Upper lobe of left lung (tissue), 6 donors: ENCODE data around the gene HS6ST1. TPM values are rescaled to one million over a fixed set of nuclear protein-coding genes. Genes with fewer than 3 reads are reported as not detected.

ENCODE experiments used
- ATAC-seq, 2 donors: fragments of 200-7000 bp; cut with Tn5 transposase; one replicate each; pipeline ENCODE4 v1.9.1; 2022; ENCODE audit warnings: mild to moderate bottlenecking in 2 of 2, moderate library complexity in 2 of 2; ENCODE audit not compliant: low FRiP score in 2 of 2
- DNase-seq, 2 donors: peaks; one replicate each; pipeline ENCODE4 v3.0.0-alpha.2; 2019 to 2020
- H3K27ac ChIP-seq, 4 donors: fragments of 200-600 bp; sonication (generic); one replicate each; pipeline ENCODE4 v1.5.1; 2016 to 2019
- H3K27me3 ChIP-seq, 4 donors: fragments of 200-600 bp; sonication (generic); one replicate each; pipeline ENCODE4 v1.5.1; 2017 to 2019
- H3K36me3 ChIP-seq, 4 donors: fragments of 200-600 bp; sonication (generic); one replicate each; pipeline ENCODE4 v1.5.1; 2016 to 2019
- H3K4me1 ChIP-seq, 4 donors: fragments of 200-600 bp; sonication (generic); one replicate each; pipeline ENCODE4 v1.5.1; 2018 to 2019
- H3K4me3 ChIP-seq, 4 donors: fragments of 200-600 bp; sonication (generic); one replicate each; pipeline ENCODE4 v1.5.1; 2017 to 2019; ENCODE audit warnings: mild to moderate bottlenecking in 2 of 4, moderate library complexity in 1 of 4
- H3K9me3 ChIP-seq, 4 donors: fragments of 200-600 bp; sonication (generic); one replicate each; pipeline ENCODE4 v1.5.1; 2018 to 2019
- EP300 ChIP-seq, 4 donors: sonication (generic); formaldehyde crosslinking; IDR thresholded peaks; one replicate each; pipeline ENCODE4 v1.5.1; 2017; ENCODE audit warnings: antibody characterized with exemption in 4 of 4, control low read depth in 2 of 4
- POLR2A ChIP-seq, 4 donors: fragments of 450-650 bp; IDR thresholded peaks; one replicate each; pipeline ENCODE4 v1.5.1; 2016 to 2017; ENCODE audit warnings: antibody characterized with exemption in 4 of 4, mild to moderate bottlenecking in 2 of 4
- POLR2AphosphoS5 ChIP-seq, 2 donors: sonication (generic); formaldehyde crosslinking; IDR thresholded peaks; one replicate each; pipeline ENCODE4 v1.5.1; 2017; ENCODE audit warnings: antibody characterized with exemption in 2 of 2
- WGBS, 2 donors: methylation state at CpG; one replicate each; pipeline ENCODE4 v1.1.5; 2017 to 2018; 5-methylcytosine and 5-hydroxymethylcytosine counted together
- total RNA-seq, 6 donors: library from RNA; depleted of rRNA in 4 of 6; stranded (reverse); fragments of >200 nt in 4 of 6; gene quantifications; one replicate each; pipeline versions ENCODE4 v1.1.0 to v1.2.1, GENCODE V29; 2016 to 2021
- TF ChIP-seq, protein P1 (sequence below), 6 experiments: fragments of 450-650 bp in 4 of 6; fragments of 200-600 bp in 2 of 6; sonication (generic) in 2 of 6; IDR thresholded peaks; one replicate each; pipeline ENCODE4 v1.5.1; 2016 to 2019; ENCODE audit warnings: antibody characterized with exemption in 6 of 6
- donor health status: DM: no; HTN: no; CAD: no; lungs with moderate emphysema.
- donor health status: DM: no; HTN: yes; CAD: no; lungs with severe emphysema.

HS6ST1 gene
- total RNA-seq, 6 donors from 2014 or later: 24.0 to 96.8 (median 37.0) TPM

GRCh38 chr2:128300151-128301020, 18.3 kb downstream of the HS6ST1 start:
- TF ChIP-seq POLR2AphosphoS5 (IDR thresholded peaks at IDR 0.05): no peak
- TF ChIP-seq EP300 (IDR thresholded peaks at IDR 0.05): no peak
- TF ChIP-seq, protein P1, sequence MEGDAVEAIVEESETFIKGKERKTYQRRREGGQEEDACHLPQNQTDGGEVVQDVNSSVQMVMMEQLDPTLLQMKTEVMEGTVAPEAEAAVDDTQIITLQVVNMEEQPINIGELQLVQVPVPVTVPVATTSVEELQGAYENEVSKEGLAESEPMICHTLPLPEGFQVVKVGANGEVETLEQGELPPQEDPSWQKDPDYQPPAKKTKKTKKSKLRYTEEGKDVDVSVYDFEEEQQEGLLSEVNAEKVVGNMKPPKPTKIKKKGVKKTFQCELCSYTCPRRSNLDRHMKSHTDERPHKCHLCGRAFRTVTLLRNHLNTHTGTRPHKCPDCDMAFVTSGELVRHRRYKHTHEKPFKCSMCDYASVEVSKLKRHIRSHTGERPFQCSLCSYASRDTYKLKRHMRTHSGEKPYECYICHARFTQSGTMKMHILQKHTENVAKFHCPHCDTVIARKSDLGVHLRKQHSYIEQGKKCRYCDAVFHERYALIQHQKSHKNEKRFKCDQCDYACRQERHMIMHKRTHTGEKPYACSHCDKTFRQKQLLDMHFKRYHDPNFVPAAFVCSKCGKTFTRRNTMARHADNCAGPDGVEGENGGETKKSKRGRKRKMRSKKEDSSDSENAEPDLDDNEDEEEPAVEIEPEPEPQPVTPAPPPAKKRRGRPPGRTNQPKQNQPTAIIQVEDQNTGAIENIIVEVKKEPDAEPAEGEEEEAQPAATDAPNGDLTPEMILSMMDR (IDR thresholded peaks at IDR 0.05): no peak
- TF ChIP-seq POLR2A (IDR thresholded peaks at IDR 0.05): no peak
- H3K4me3 ChIP-seq: no peak overlapping the region

GRCh38 chr2:128299628-128300027, 19.0 kb downstream of the HS6ST1 start:
- DNase-seq (no peak), ATAC-seq (no peak)
- no peaks in the 10 kb centered on the region for H3K9me3 ChIP-seq
- H3K27ac ChIP-seq: no peak overlapping the region
- TF ChIP-seq, protein P1 (IDR thresholded peaks at IDR 0.05): no peak
- TF ChIP-seq POLR2A (IDR thresholded peaks at IDR 0.05): no peak
- no peak for TF ChIP-seq EP300 (IDR thresholded peaks at IDR 0.05)
- no peak for TF ChIP-seq POLR2AphosphoS5 (IDR thresholded peaks at IDR 0.05)
- H3K4me1 ChIP-seq: peaks cover 2 to 10% (median 9%) of the 10 kb centered on the region in 4 donors
- H3K27me3 ChIP-seq: no peaks in the 10 kb centered on the region
- no peaks in the 10 kb centered on the region for H3K36me3 ChIP-seq
- 90 to 96% methylated on average over 7 to 9 of the region's 11 CpGs for WGBS, 2 donors
- no peak overlapping the region for H3K4me3 ChIP-seq

More at GRCh38 chr2:128300151-128301020, 18.3 kb downstream of the HS6ST1 start:
- no peak overlapping the region for H3K27ac ChIP-seq
- no peak for DNase-seq
- peaks cover 10 to 17% (median 15%) of the 10 kb centered on the region in 4 donors for H3K4me1 ChIP-seq
- H3K36me3 ChIP-seq: no peaks in the 10 kb centered on the region
- H3K9me3 ChIP-seq: no peaks in the 10 kb centered on the region
- 89 to 91% methylated on average over 16 to 23 of the region's 23 CpGs for WGBS, 2 donors
- H3K27me3 ChIP-seq: no peaks in the 10 kb centered on the region
- ATAC-seq: no peak

DNA sequence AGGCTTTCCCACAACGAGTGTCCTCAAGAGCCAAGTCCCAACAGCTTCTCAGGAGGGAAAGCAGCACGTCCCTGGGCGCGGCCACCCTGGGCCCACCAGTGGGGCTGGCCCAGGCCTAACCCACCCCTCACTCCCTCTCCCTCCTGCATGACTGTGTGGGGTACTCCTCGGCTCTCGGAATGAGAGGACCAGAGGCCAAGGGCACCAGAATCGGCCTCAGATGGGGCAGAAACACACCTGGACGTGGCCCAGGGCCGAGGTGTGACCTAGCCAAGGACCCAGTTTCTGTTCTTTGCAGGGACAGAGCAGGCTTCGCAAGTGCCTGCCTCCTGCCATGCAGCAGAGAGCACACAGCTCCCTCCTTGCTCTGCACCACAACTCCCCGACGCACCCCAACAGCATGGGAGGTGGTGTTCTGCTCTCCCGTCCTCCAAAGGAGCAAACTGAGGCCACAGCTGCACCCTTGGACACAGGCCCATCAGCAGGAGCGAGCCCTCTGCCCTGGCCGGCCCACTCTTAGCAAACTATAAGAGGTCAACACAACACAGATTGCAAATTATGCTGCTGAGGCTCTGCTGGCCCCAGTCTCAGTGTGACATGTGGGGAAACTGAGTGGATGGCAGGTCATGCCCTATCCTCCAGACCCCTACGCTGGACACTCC, 19.7 kb downstream of the HS6ST1 start:
- no peaks in the 10 kb centered on the region for H3K9me3 ChIP-seq
- H3K27ac ChIP-seq: no peak overlapping the region
- TF ChIP-seq POLR2A (IDR thresholded peaks at IDR 0.05): no peak
- TF ChIP-seq, protein P1 (IDR thresholded peaks at IDR 0.05): no peak
- TF ChIP-seq EP300 (IDR thresholded peaks at IDR 0.05): no peak
- no peak for TF ChIP-seq POLR2AphosphoS5 (IDR thresholded peaks at IDR 0.05)
- no peak overlapping the region for H3K4me3 ChIP-seq
- H3K36me3 ChIP-seq: no peaks in the 10 kb centered on the region
- DNase-seq (no peak), ATAC-seq (no peak)
- H3K27me3 ChIP-seq: no peaks in the 10 kb centered on the region
- peaks cover 0 to 10% (median 6%) of the 10 kb centered on the region in 4 donors for H3K4me1 ChIP-seq
- 93 to 95% methylated on average over 11 to 14 of the region's 16 CpGs for WGBS, 2 donors

DNA sequence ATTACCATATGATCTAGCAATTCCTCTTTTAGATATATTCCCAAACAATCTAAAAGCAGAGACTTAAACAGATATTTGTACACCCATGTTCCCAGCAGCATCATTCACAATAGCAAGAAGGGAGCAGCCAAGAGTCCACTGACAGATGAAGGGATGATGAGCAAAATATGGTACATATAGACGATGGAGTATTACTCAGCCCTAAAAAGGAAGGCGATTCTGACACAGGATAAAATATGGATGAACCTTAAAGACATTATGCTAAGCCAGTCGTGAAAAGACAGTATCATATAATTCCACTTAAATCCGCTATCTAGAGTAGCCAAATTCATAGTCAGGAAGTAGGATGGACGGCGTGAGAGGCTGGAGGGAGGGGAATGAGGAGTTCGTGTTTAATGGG, 20.4 kb downstream of the HS6ST1 start:
- ATAC-seq (no peak), DNase-seq (no peak)
- H3K9me3 ChIP-seq: no peaks in the 10 kb centered on the region
- H3K36me3 ChIP-seq: no peaks in the 10 kb centered on the region
- no peaks in the 10 kb centered on the region for H3K27me3 ChIP-seq
- TF ChIP-seq POLR2AphosphoS5 (IDR thresholded peaks at IDR 0.05): no peak
- no peak for TF ChIP-seq POLR2A (IDR thresholded peaks at IDR 0.05)
- TF ChIP-seq, protein P1 (IDR thresholded peaks at IDR 0.05): no peak
- no peak for TF ChIP-seq EP300 (IDR thresholded peaks at IDR 0.05)
- WGBS, 2 donors: 93 to 95% methylated on average over 7 of the region's 7 CpGs
- no peak overlapping the region for H3K27ac ChIP-seq
- no peak overlapping the region for H3K4me3 ChIP-seq
- peaks cover 0 to 10% (median 6%) of the 10 kb centered on the region in 4 donors for H3K4me1 ChIP-seq
